Measurements from ENCODE around the gene FZR1.

- TF ChIP-seq CTCF (IDR thresholded peaks at IDR 0.05) = no peak
- TF ChIP-seq EZH2 (IDR thresholded peaks at IDR 0.05) = no peak
Measured at GRCh38 chr19:3554254-3555083, 48.4 kb downstream of the FZR1 start.
